HG02970 (cell line): ENCODE results near the gene SCAF1.

Experiments
- ATAC-seq: cut with Tn5 transposase; IDR thresholded peaks from one replicate; pipeline ENCODE4 v1.9.1; 2021; ENCODE audit warnings: mild to moderate bottlenecking, moderate library complexity, moderate number of reproducible peaks; ENCODE audit not compliant: unreplicated experiment, low FRiP score

SCAF1 gene

DNA sequence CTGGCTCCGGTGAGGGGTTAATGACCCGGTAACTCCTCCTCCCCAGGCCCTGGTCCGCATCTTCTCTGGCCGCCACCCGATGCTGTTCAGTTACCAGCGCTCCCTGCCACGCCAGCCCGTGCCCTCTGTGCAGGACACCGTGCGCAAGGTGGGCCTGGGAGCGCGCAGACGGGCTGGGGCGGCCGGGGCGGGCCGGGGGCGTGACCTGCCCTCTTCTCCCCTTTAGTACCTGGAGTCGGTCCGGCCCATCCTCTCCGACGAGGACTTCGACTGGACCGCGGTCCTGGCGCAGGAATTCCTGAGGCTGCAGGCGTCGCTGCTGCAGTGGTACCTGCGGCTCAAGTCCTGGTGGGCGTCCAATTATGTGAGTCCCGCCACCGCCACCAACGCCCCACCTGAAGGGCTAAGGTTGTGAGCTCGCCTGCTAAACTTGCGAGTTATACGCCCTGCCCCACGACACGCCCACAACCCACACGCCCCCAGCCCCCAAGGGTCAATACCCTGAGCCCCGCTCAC lies 59.3 kb downstream of the SCAF1 start:
- no peak for ATAC-seq

DNA sequence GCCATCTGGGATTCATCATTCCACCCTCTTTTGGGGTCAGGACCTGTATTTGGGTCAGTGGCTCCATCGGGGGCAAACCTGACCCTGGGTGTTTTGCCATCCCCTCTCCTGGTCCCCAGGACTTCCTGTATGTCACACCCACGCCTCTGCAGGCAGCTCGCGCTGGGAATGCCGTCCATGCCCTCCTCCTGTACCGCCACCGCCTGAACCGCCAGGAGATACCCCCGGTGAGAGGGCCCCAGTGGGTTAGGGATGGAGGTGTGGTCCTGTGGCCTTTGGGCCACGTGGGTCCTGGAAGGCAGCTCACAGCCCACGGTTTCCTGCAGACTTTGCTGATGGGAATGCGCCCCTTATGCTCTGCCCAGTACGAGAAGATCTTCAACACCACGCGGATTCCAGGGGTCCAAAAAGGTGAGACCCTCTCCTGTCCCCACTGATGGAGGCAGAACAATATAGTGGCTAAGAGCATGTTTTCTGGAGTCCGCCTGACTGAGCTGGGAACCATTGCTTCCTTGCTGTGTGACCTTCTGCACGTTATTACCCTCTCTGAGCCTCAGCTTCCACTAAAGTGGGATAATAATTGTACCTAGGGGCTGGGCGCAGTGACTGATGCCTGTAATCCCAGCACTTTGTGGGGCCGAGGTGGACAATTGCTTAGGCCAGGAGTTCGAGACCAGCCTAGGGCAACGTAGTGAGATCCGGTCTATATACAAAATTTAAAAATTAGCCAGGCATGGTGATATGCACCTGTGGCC lies 63.1 kb downstream of the SCAF1 start:
- ATAC-seq = no peak

- no peak for ATAC-seq
These were observed 63.9 kb downstream of the SCAF1 start for GRCh38 chr19:49705919-49706318.
